ENCODE data around the gene TMEM272. TPM values are rescaled to one million over a fixed set of nuclear protein-coding genes. Genes with fewer than 3 reads are reported as not detected.

TMEM272 gene
- total RNA-seq, 2 donors from 2014 or later: not detected

DNA sequence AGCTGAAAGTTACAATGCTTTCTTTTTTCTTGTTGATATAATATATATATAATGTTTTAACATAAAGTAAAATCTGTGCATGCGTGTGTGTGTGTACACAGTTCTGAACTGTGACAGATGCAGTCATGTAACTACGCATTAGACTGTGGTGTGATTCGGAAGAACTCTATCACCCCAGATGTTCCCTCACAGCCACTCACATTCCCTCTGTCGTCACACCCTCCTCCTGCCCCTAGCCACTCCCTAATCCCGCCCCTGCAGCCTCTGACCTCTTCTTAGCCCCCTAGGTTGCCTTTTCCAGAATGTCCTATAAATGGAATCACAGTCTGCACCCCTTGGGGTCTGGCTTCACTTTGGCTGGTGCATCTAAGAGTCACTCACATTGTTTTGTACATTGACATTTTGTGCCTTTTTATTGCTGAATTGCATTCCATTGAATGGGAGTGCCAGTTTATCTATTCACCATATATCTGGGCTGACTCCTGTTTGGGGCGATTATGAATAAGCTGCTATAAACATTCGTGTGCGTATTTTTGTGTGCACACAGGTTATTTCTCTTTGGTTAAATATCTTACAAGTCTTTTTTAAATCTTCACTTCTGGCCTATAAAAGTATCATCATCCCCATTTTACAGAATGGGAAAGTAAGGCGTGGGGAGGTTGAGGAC, 61.4 kb downstream of the TMEM272 start:
- Mint-ChIP-seq H3K9me3 (no peaks in the 10 kb centered on the region), H3K36me3 (no peaks in the 10 kb centered on the region)

DNA sequence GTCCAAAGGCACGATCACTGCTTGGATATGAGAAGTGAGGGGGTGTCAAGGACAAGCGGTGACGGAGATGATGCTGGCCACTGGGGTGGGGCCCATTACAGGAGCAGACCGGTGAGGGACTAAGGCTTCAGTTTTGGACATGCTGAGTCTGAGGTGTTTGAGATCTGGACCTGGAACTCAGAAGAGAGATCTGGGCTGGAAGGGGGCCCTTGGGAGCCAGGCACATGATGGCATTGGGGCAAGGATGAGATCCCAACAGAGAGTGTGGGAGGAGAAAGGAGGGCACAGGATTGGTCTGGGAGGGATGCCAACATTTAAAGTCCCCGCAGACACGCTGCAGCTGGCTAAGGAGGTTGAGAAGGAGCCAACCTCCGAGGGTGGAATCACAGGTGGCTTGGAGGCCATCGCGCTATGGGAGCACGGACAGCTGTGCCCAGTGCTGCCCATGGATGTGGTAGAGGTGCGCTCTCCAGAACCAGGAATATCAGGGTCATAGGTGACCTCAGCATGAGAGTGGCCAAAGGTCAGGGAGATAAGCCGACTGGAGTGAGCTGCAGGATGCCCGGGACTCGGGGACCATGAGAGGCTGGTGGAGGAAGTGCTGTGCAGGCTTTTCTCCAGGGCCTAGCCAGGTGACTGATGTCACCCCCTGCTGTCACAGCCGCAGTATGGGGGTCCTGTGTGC, 62.8 kb downstream of the TMEM272 start:
- Mint-ChIP-seq H3K27me3 (no peaks in the 10 kb centered on the region), H3K9me3 (no peaks in the 10 kb centered on the region), H3K27ac (no peak overlapping the region), H3K4me1 (ENCODE audit: low read depth in 2 of 2) (peaks cover 0 to 5% of the 10 kb centered on the region in 2 donors), H3K4me3 (no peak overlapping the region), H3K36me3 (no peaks in the 10 kb centered on the region)
- ATAC-seq: peak in 1 of 2 donors; percentile 15
- no peak for DNase-seq (ENCODE audit: low spot score)

More for the DNA sequence above, 61.4 kb downstream of the TMEM272 start:
- H3K4me1 Mint-ChIP-seq (ENCODE audit: low read depth in 2 of 2): peaks cover 0 to 5% of the 10 kb centered on the region in 2 donors
- no peak overlapping the region for H3K4me3 Mint-ChIP-seq
- no peak overlapping the region for H3K27ac Mint-ChIP-seq
- no peaks in the 10 kb centered on the region for H3K27me3 Mint-ChIP-seq
- no peak for DNase-seq (ENCODE audit: low spot score)
- no peak for ATAC-seq

DNA sequence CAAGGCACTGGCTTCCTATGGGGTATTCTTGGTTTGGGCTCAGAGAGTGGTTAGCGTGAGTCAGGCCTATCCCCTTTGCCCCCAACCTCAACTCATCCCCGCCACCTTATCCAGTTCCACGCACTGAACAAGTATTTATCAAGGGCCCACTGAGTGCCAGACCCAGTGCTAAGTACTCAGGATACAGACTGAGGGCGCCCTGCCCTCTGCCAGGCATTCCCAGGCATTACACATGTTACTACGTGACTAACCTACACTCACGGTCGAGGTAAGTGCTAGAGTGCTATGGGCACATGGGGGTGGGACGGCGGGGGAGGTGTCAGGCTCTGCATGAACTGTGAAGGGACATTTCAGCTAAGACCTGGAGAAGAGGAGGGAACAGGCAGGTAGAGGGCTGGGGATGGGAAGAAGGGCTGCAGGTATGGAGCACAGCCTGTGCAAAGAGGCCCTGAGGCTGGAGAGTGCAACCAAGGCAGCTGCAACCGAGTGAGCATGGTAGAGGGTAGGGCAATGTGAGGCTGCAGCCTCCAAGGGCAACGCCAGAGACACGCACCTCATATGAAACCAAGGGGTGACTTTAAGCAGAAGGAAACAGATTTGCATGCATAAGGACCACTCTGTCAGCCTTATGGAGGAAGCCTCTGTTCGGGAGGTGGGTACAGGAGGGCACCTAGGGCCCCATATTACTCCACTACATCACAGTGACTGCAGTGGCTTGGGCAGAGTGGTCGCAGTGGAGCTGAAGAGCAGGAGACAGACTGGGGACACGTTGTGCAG, 63.5 kb downstream of the TMEM272 start:
- peaks cover 0 to 5% of the 10 kb centered on the region in 2 donors for H3K4me1 Mint-ChIP-seq (ENCODE audit: low read depth in 2 of 2)
- H3K27ac Mint-ChIP-seq: no peak overlapping the region
- H3K36me3 Mint-ChIP-seq: no peaks in the 10 kb centered on the region
- H3K27me3 Mint-ChIP-seq: no peaks in the 10 kb centered on the region
- no peaks in the 10 kb centered on the region for H3K9me3 Mint-ChIP-seq
- DNase-seq (ENCODE audit: low spot score): no peak
- ATAC-seq: peak in 1 of 2 donors; percentile 45
- no peak overlapping the region for H3K4me3 Mint-ChIP-seq

DNA sequence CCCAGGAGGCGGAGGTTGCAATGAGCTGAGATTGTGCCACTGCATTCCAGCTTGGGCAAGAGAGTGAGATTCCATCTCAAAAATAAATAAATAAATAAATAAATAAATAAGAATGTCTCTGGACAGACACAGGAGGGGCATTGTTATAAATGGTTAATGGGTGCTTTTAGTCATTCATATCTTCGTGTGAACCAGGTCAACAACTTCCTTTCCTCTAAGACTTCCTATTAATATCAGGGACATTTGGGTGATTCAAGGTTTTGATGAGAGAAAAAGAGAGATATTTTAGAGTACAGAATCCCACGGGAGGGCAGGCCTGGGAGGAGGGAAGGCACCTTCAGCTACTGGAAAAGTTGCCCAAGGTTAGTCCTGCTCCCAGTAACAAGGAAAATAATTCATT, 64.9 kb downstream of the TMEM272 start:
- Mint-ChIP-seq H3K4me1 (ENCODE audit: low read depth in 2 of 2) (peaks cover 0 to 5% of the 10 kb centered on the region in 2 donors), H3K27me3 (no peaks in the 10 kb centered on the region), H3K27ac (no peak overlapping the region), H3K36me3 (no peaks in the 10 kb centered on the region), H3K9me3 (no peaks in the 10 kb centered on the region), H3K4me3 (no peak overlapping the region)
- no peak for DNase-seq (ENCODE audit: low spot score)
- ATAC-seq: no peak

DNA sequence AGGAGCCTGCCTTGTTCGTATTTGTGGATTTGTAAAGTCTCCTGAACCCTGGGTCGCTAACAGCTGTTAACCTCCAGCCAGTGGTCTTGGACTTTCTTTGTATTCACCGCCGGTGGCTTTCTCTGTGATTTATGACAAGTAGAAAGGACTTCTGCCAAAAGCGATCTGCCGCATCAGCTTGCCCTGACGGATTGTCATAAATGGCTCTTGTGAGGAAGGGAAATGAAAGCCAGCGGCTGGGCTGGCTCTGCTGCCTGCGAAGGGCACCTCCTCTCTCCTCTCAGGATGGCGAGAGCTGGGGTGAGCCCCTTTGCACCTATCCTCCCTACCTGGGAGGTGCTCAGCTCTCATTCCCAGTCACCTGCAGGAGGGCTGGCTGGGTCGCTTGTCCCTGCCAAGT, 66.6 kb downstream of the TMEM272 start:
- Mint-ChIP-seq H3K4me1 (ENCODE audit: low read depth in 2 of 2) (peaks cover 0 to 5% of the 10 kb centered on the region in 2 donors), H3K4me3 (no peak overlapping the region), H3K27ac (no peak overlapping the region), H3K9me3 (no peaks in the 10 kb centered on the region), H3K27me3 (no peaks in the 10 kb centered on the region), H3K36me3 (no peaks in the 10 kb centered on the region)
- ATAC-seq (no peak), DNase-seq (ENCODE audit: low spot score) (no peak)

DNA sequence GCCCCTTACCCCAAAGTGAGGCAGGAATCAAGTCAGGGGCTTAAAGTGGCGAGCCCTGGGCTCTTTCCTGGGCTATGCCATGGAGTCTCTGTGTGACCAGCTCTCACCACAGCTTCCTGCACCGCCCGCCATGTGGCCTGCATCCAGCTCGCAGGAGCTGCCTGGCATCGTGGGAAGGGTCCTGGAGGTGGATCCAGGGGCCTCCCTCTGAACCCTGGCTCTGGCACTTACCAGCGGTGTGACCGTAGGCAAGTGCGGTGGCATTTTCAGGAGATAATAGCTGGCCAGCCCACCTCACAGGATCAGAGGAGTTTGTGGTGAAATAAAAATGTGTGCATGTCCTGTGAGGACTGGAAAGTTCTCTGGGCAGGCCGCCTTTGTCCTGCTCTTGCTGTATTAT, 67.1 kb downstream of the TMEM272 start:
- ATAC-seq: no peak
- Mint-ChIP-seq H3K4me1 (ENCODE audit: low read depth in 2 of 2) (peaks cover 0 to 5% of the 10 kb centered on the region in 2 donors), H3K27me3 (no peaks in the 10 kb centered on the region), H3K27ac (no peak overlapping the region), H3K36me3 (no peaks in the 10 kb centered on the region), H3K4me3 (no peak overlapping the region), H3K9me3 (no peaks in the 10 kb centered on the region)
- no peak for DNase-seq (ENCODE audit: low spot score)

DNA sequence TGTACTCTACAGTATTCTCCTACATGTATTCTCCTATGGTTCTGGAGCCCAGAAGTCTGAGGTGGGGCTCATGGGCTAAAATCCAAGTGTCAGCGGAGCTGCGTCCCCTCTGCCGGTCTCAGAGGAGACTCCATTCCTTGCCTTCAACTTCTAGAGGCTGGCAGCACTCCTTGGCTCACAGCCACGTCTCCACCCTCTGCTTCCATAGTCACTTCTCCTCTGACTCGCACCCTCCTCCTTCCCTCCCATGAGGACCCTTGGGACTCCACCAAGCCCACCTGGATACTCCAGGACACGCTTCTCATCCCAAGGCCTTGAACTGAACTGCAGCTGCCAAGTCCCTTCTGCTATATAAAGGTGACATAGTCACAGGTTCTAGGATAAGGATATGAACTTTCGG, 68.8 kb downstream of the TMEM272 start:
- Mint-ChIP-seq H3K9me3 (no peaks in the 10 kb centered on the region), H3K27me3 (no peaks in the 10 kb centered on the region), H3K4me3 (no peak overlapping the region), H3K27ac (no peak overlapping the region), H3K4me1 (ENCODE audit: low read depth in 2 of 2) (peaks cover 0 to 2% of the 10 kb centered on the region in 2 donors), H3K36me3 (no peaks in the 10 kb centered on the region)
- no peak for ATAC-seq
- DNase-seq (ENCODE audit: low spot score): no peak

DNA sequence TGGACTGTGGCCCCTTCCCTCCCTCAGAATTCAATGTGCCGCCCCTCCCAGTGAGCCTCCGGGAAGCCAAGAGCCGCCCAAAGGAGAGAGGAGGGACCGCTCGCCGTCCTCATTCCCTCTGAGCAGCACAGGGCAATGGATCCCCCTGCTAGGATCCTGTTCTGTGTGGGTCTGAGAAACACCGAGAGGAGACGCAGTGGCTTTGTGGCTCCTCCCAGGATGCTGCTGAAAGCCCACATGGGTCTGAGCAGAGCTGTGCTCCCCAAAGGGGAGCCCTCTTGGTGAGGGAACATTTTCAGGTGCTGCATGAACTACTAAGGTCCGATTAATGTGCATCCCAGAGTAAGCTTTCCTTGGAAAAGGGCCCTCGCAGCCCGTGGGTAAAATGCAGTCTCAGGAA, 71.5 kb downstream of the TMEM272 start:
- ATAC-seq (no peak), DNase-seq (ENCODE audit: low spot score) (no peak)
- Mint-ChIP-seq H3K4me3 (no peak overlapping the region), H3K4me1 (ENCODE audit: low read depth in 2 of 2) (no peaks in the 10 kb centered on the region), H3K27me3 (no peaks in the 10 kb centered on the region), H3K36me3 (no peaks in the 10 kb centered on the region), H3K27ac (no peak overlapping the region), H3K9me3 (no peaks in the 10 kb centered on the region)

DNA sequence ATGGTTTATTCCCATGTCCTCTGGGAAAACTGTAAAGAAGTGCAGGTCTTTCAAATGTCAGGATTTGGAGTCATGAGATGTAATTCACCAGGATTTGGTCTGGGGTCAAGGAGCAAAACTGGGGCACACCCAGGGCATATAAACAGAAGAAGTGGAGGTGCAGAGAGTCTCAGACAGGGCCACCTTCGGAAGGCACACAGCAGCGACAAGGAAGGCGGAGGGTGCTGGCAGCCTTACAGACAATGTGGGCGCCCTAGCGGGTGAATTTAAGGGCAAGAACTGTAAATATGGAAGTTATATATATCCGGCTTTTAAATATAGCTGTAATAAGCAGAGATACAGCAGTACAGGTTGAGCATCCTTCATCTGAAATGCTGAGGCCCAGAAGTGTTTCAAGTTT, 72.2 kb downstream of the TMEM272 start:
- Mint-ChIP-seq H3K27ac (no peak overlapping the region), H3K36me3 (no peaks in the 10 kb centered on the region), H3K4me1 (ENCODE audit: low read depth in 2 of 2) (peaks cover 0 to 4% of the 10 kb centered on the region in 2 donors), H3K4me3 (no peak overlapping the region), H3K9me3 (no peaks in the 10 kb centered on the region), H3K27me3 (no peaks in the 10 kb centered on the region)
- ATAC-seq (no peak), DNase-seq (ENCODE audit: low spot score) (no peak)

DNA sequence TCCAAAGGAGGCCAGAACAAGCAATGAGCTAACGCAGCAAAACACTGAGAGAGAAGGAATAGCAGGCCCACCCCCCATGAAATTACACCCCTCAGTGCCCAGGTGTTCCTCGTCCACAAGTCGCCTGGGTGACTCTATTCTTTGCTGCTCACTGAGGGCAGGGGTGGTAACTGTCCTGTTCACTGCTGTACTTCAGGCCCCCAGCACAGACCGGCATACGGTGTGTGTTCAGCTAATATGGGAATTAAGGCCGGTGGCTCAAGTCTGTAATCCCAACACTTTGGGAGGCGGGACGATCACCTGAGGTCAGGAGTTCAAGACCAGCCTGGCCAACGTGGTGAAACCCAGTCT, 72.9 kb downstream of the TMEM272 start:
- DNase-seq (ENCODE audit: low spot score) (no peak), ATAC-seq (no peak)
- H3K4me1 Mint-ChIP-seq (ENCODE audit: low read depth in 2 of 2): peaks cover 0 to 4% of the 10 kb centered on the region in 2 donors
- H3K27me3 Mint-ChIP-seq: no peaks in the 10 kb centered on the region
- no peak overlapping the region for H3K27ac Mint-ChIP-seq
- H3K4me3 Mint-ChIP-seq: no peak overlapping the region
- no peaks in the 10 kb centered on the region for H3K9me3 Mint-ChIP-seq
- H3K36me3 Mint-ChIP-seq: no peaks in the 10 kb centered on the region

DNA sequence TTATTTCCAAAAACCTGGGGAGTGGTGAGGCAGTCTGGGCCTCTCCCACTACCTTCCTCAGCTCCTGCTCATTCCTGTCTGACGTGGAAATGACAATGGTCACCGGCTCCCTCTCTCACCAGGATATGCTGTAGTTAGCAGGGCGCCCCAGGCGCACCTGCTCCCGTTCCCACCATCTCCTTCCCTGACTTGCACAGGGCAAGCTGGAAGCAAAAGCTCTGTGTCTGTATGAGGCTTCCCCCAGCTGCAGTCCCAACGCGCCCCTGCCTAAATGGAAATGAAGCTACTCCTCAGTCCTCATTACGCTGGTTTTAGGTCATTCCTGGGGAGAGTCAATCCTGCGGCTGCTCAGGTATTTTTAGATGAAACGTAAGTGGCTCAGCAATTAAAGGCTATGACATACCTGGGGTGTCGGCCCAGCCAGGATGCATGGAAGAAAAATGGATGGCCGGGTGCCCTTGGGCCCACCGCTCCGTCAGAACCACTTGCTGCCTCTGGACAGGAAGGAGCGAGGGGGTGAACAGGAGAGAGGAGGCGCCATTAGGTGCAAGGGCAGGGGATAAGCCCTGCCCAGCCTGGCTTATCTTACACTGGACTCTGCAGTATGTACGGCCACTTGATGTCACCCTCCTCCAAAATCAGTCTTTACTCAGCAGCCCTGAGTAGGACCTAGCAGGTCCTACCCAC, 73.4 kb downstream of the TMEM272 start:
- Mint-ChIP-seq H3K27ac (no peak overlapping the region), H3K27me3 (no peaks in the 10 kb centered on the region), H3K36me3 (no peaks in the 10 kb centered on the region), H3K9me3 (no peaks in the 10 kb centered on the region), H3K4me1 (ENCODE audit: low read depth in 2 of 2) (peaks cover 0 to 4% of the 10 kb centered on the region in 2 donors), H3K4me3 (no peak overlapping the region)
- no peak for ATAC-seq
- DNase-seq (ENCODE audit: low spot score): no peak

DNA sequence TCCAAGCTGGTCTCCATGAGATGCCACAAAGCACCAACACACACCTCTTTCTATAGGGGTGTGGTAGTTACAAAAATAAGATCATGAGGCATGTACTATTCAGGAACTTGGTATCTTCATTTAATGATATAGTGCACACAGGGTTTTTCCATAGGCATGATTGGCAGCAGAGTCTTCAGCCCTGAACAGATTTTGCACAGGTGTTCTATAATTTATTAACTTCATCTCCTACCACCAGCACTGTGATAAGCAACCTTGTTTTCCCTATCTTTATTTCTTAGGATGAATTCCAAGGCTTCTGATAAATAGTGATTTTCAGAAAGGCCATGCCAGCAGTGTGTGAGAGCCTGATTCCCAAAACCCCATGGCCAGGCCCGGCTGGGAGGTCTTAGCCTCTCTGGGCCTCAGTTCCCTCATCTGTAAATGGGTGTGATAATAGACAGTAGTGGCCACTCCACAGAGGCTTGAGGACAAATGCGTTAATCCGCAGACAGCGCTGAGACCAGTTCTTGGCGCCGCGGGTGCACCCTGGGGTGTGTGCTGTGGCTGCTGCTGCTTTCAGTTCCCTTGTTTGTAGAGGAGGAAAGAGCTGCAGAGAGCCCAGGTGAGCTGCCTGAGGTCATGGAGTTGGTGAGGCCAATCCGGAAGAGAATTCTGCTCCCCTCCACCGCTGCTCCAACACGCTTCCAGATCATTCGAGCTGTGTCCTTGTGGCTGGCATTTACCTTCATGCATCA, 74.1 kb downstream of the TMEM272 start:
- Mint-ChIP-seq H3K27ac (no peak overlapping the region), H3K9me3 (no peaks in the 10 kb centered on the region), H3K27me3 (no peaks in the 10 kb centered on the region), H3K4me1 (ENCODE audit: low read depth in 2 of 2) (peaks cover 0 to 4% of the 10 kb centered on the region in 2 donors), H3K36me3 (no peaks in the 10 kb centered on the region), H3K4me3 (no peak overlapping the region)
- no peak for DNase-seq (ENCODE audit: low spot score)
- ATAC-seq: no peak

DNA sequence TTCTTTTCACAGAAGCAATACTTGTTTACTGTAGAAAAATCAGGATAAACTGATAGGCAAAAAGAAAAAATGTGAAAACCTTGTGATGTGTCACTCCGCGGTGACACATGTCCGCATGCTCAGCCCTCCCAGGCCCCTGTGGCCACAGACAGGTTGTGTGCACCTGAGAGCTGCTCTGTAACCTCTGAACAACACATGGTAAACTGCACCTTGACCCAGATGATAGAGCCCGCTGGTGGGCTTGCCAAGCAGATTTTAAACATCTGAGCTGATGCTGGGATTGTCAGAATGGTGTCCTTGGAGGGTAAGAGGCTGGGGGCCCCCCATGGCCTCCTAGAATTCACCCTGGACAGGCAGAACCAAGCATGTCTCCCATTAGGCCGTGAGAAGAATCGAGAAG, 74.8 kb downstream of the TMEM272 start:
- ATAC-seq (no peak), DNase-seq (ENCODE audit: low spot score) (no peak)
- peaks cover 2 to 9% of the 10 kb centered on the region in 2 donors for H3K4me1 Mint-ChIP-seq (ENCODE audit: low read depth in 2 of 2)
- no peaks in the 10 kb centered on the region for H3K36me3 Mint-ChIP-seq
- no peaks in the 10 kb centered on the region for H3K27me3 Mint-ChIP-seq
- no peak overlapping the region for H3K27ac Mint-ChIP-seq
- H3K4me3 Mint-ChIP-seq: no peak overlapping the region
- no peaks in the 10 kb centered on the region for H3K9me3 Mint-ChIP-seq
